H1 (cell line): ENCODE results near the gene RUFY2. TPM values are rescaled to one million over a fixed set of nuclear protein-coding genes. Genes with fewer than 3 reads are reported as not detected.

ENCODE experiments used
- CTCF ChIA-PET: fragments of 300-600 bp; sonication (Branson Sonifier 250); formaldehyde crosslinking; loops from one replicate; lab custom pipeline; 2021; ENCODE audit not compliant: partially characterized antibody; lab: Charles Lee
- POLR2A ChIA-PET: fragments of 300-600 bp; sonication (Branson Sonifier 250); formaldehyde crosslinking; loops from one replicate; lab custom pipeline; 2021; ENCODE audit warnings: inconsistent platforms; ENCODE audit not compliant: partially characterized antibody; lab: Charles Lee
- DNase-seq, 2 experiments: peaks; one replicate each; pipeline versions ENCODE4 v3.0.0 to v3.0.0-alpha.2; 2010 to 2022; ENCODE audit warnings: low spot score in 2 of 2, low read depth in 1 of 2, mixed read lengths in 1 of 2
- FAIRE-seq: peaks from 2 replicates; lab custom pipeline; 2011; peaks lifted over from hg19 to GRCh38; lab: Jason Lieb, UNC
- H2AFZ ChIP-seq: 2 replicates; pipeline ENCODE4 v1.8.1; 2012; ENCODE audit warnings: low read length, inconsistent platforms
- H2AK5ac ChIP-seq: 2 replicates; pipeline ENCODE4 v1.6.1; 2013; ENCODE audit warnings: low read depth, low read length
- H2BK120ac ChIP-seq: replicated peaks from 2 replicates; pipeline ENCODE3; 2013; ENCODE audit warnings: low read depth, low read length, inconsistent platforms
- H2BK12ac ChIP-seq: 2 replicates; pipeline ENCODE4 v1.6.1; 2013; ENCODE audit warnings: low read depth, low read length
- H2BK15ac ChIP-seq: 2 replicates; pipeline ENCODE4 v1.6.1; 2013; ENCODE audit warnings: low read length
- H2BK20ac ChIP-seq: 2 replicates; pipeline ENCODE4 v1.6.1; 2013; ENCODE audit warnings: low read length
- H2BK5ac ChIP-seq: 2 replicates; pipeline ENCODE4 v1.6.1; 2013; ENCODE audit warnings: low read depth, low read length
- H3K14ac ChIP-seq: 2 replicates; pipeline ENCODE4 v1.6.1; 2013; ENCODE audit warnings: inconsistent platforms; ENCODE audit not compliant: insufficient read length
- H3K18ac ChIP-seq: 2 replicates; pipeline ENCODE4 v1.6.1; 2013; ENCODE audit warnings: low read length; ENCODE audit errors: extremely low read depth
- H3K23ac ChIP-seq: 2 replicates; pipeline ENCODE4 v1.6.1; 2013; ENCODE audit warnings: inconsistent platforms; ENCODE audit not compliant: insufficient read length
- H3K23me2 ChIP-seq: 2 replicates; pipeline ENCODE4 v1.6.1; 2013; ENCODE audit warnings: low read depth, low read length
- H3K27ac ChIP-seq: 2 replicates; pipeline ENCODE4 v1.6.1; 2011; ENCODE audit warnings: low read depth, low read length, inconsistent platforms
- H3K27me3 ChIP-seq, 4 experiments: replicated peaks in 1 of 4; 1 replicate in 1 of 4; 2 replicates in 3 of 4; pipeline versions ENCODE4 v1.6.1 to v1.8.1; 2011 to 2013; ENCODE audit warnings: low read length in 3 of 4, mild to moderate bottlenecking in 3 of 4, inconsistent platforms in 2 of 4, mixed read lengths in 2 of 4, moderate library complexity in 1 of 4; ENCODE audit not compliant: control insufficient read depth in 3 of 4, insufficient read depth in 3 of 4; ENCODE audit errors: extremely low read depth in 1 of 4
- H3K36me3 ChIP-seq, 4 experiments: 2 replicates each; pipeline versions ENCODE4 v1.6.1 to v1.8.1; 2011 to 2013; ENCODE audit warnings: mild to moderate bottlenecking in 4 of 4, low read length in 3 of 4, moderate library complexity in 2 of 4, control low read depth in 1 of 4, inconsistent platforms in 1 of 4; ENCODE audit not compliant: insufficient read depth in 4 of 4, control insufficient read depth in 2 of 4
- H3K4ac ChIP-seq: replicated peaks from 2 replicates; pipeline ENCODE3; 2013; ENCODE audit warnings: low read length, low read depth, mixed read lengths, inconsistent platforms; ENCODE audit not compliant: insufficient read length
- H3K4me1 ChIP-seq, 4 experiments: replicated peaks in 1 of 4; 1 replicate in 1 of 4; 2 replicates in 3 of 4; pipeline versions ENCODE4 v1.6.1 to v1.8.1; 2011 to 2013; ENCODE audit warnings: low read length in 3 of 4, inconsistent platforms in 2 of 4, mixed read lengths in 1 of 4; ENCODE audit not compliant: insufficient read depth in 4 of 4, control insufficient read depth in 3 of 4
- H3K4me2 ChIP-seq, 2 experiments: 2 replicates each; pipeline versions ENCODE4 v1.6.1 to v1.8.1; 2011 to 2013; ENCODE audit warnings: low read depth in 2 of 2, low read length in 2 of 2, control low read depth in 1 of 2, inconsistent platforms in 1 of 2, mild to moderate bottlenecking in 1 of 2; ENCODE audit not compliant: insufficient read depth in 1 of 2
- H3K4me3 ChIP-seq, 4 experiments: fragments of 200-600, 300-600 bp in 1 of 4; sonication (generic), shearing (Covaris generic), sonication (Bioruptor Twin) in 1 of 4; 2 replicates each; pipeline versions ENCODE4 v1.5.1 to v1.8.1; 2011 to 2016; ENCODE audit warnings: low read length in 4 of 4, low read depth in 3 of 4, control low read depth in 2 of 4, inconsistent platforms in 2 of 4, mild to moderate bottlenecking in 2 of 4, mixed read lengths in 1 of 4, moderate library complexity in 1 of 4; ENCODE audit not compliant: insufficient read depth in 2 of 4; ENCODE audit errors: extremely low read depth in 1 of 4
- H3K56ac ChIP-seq: replicated peaks from 2 replicates; pipeline ENCODE3; 2013; ENCODE audit warnings: low read depth, mild to moderate bottlenecking, mixed read lengths, low read length, inconsistent platforms; ENCODE audit not compliant: insufficient read length
- H3K79me1 ChIP-seq: 2 replicates; pipeline ENCODE4 v1.6.1; 2013; ENCODE audit warnings: low read depth, low read length, control low read depth
- H3K79me2 ChIP-seq, 2 experiments: 2 replicates each; pipeline versions ENCODE4 v1.6.1 to v1.8.1; 2012 to 2013; ENCODE audit warnings: low read length in 2 of 2, mild to moderate bottlenecking in 2 of 2, inconsistent platforms in 1 of 2; ENCODE audit not compliant: insufficient read depth in 2 of 2, control insufficient read depth in 1 of 2
- H3K9ac ChIP-seq, 4 experiments: replicated peaks in 1 of 4; 1 replicate in 1 of 4; 2 replicates in 3 of 4; pipeline versions ENCODE4 v1.6.1 to v1.8.1; 2011 to 2013; ENCODE audit warnings: low read depth in 3 of 4, low read length in 3 of 4, control low read depth in 2 of 4, mild to moderate bottlenecking in 2 of 4, moderate library complexity in 2 of 4, inconsistent platforms in 1 of 4; ENCODE audit errors: extremely low read depth in 1 of 4
- H3K9me3 ChIP-seq, 2 experiments: 2 replicates each; pipeline versions ENCODE4 v1.6.1 to v1.8.1; 2012 to 2013; ENCODE audit warnings: mild to moderate bottlenecking in 2 of 2, moderate library complexity in 2 of 2, control low read depth in 1 of 2, inconsistent platforms in 1 of 2, low read depth in 1 of 2, low read length in 1 of 2, mixed read lengths in 1 of 2; ENCODE audit not compliant: insufficient read depth in 2 of 2
- H4K20me1 ChIP-seq, 2 experiments: replicated peaks in 1 of 2; 2 replicates each; pipeline versions ENCODE3 to v1.8.1; 2011 to 2013; ENCODE audit warnings: inconsistent platforms in 2 of 2, low read length in 2 of 2, mild to moderate bottlenecking in 1 of 2; ENCODE audit not compliant: insufficient read depth in 2 of 2, control insufficient read depth in 1 of 2
- H4K5ac ChIP-seq: 2 replicates; pipeline ENCODE4 v1.6.1; 2013; ENCODE audit warnings: low read length, low read depth, mixed read lengths, inconsistent platforms; ENCODE audit not compliant: insufficient read length
- H4K8ac ChIP-seq: 2 replicates; pipeline ENCODE4 v1.8.0; 2013; ENCODE audit warnings: mild to moderate bottlenecking, moderate library complexity, low read length, inconsistent platforms; ENCODE audit not compliant: insufficient read depth; ENCODE audit errors: extremely low read depth
- H4K91ac ChIP-seq: replicated peaks from 2 replicates; pipeline ENCODE3; 2013; ENCODE audit warnings: low read length, mixed read lengths, inconsistent platforms; ENCODE audit not compliant: insufficient read length
- GABPA ChIP-seq: IDR thresholded peaks from 2 replicates; pipeline ENCODE4 v1.6.1; 2011; ENCODE audit warnings: mild to moderate bottlenecking, low read length, moderate library complexity, borderline replicate concordance; ENCODE audit not compliant: insufficient read depth
- HDAC6 ChIP-seq: IDR thresholded peaks from one replicate; pipeline ENCODE4 v1.7.1; 2012; ENCODE audit warnings: low read depth, mild to moderate bottlenecking, inconsistent platforms, low read length, moderate library complexity
- NRF1 ChIP-seq: IDR thresholded peaks from 2 replicates; pipeline ENCODE4 v1.6.1; 2011; ENCODE audit warnings: mild to moderate bottlenecking, low read depth, low read length, improper control_type of control experiment
- PHF8 ChIP-seq: fragments of 200-600 bp; sonication (generic); conservative IDR thresholded peaks from 2 replicates; pipeline ENCODE4 v1.7.1; 2012; ENCODE audit warnings: low read depth, mild to moderate bottlenecking, inconsistent platforms, low read length, moderate library complexity
- POLR2A ChIP-seq, 2 experiments: IDR thresholded peaks; 1 replicate in 1 of 2; 2 replicates in 1 of 2; pipeline ENCODE4 v1.6.1; 2011; ENCODE audit warnings: low read depth in 2 of 2, low read length in 2 of 2, mild to moderate bottlenecking in 2 of 2; ENCODE audit errors: control extremely low read depth in 1 of 2
- POLR2AphosphoS5 ChIP-seq: IDR thresholded peaks from 2 replicates; pipeline ENCODE4 v1.6.1; 2011; ENCODE audit warnings: low read depth, low read length
- SP1 ChIP-seq: IDR thresholded peaks from 2 replicates; pipeline ENCODE4 v1.6.1; 2011; ENCODE audit warnings: low read depth, low read length
- WGBS, 2 experiments: shearing (Covaris generic) in 1 of 2; methylation state at CpG; one replicate each; pipeline versions ENCODE4 v1.1.6 to v1.1.7; 2013 to 2015; ENCODE audit warnings: low lambda C conversion rate in 2 of 2, mixed read lengths in 2 of 2, inconsistent platforms in 1 of 2, low coverage in 1 of 2, missing lambda C conversion rate in 1 of 2; ENCODE audit not compliant: insufficient replicate concordance in 2 of 2, insufficient coverage in 1 of 2, insufficient read length in 1 of 2; ENCODE audit errors: extremely low coverage in 1 of 2, missing lambda C conversion rate in 1 of 2; 5-methylcytosine and 5-hydroxymethylcytosine counted together
- polyA plus RNA-seq, 7 experiments: library from polyadenylated mRNA; depleted of rRNA in 3 of 7; stranded (reverse) in 5 of 7; unstranded in 2 of 7; fragments of >200 nt in 5 of 7; fragments of 200-250 nt in 2 of 7; gene quantifications; 1 replicate in 5 of 7; 2 replicates in 1 of 7; 4 replicates in 1 of 7; pipeline versions ENCODE4 v1.2.1 to v1.2.3, GENCODE V29; 2011 to 2013; ENCODE audit warnings: missing spikeins in 2 of 7, mixed read lengths in 2 of 7
- total RNA-seq: library from RNA; stranded (reverse); fragmentation: NEBNext Ultra II Directional; extraction: Animal tissue kit (Norgen Biotek cat#: 25700); gene quantifications from 2 replicates; pipeline ENCODE4 v1.2.1, GENCODE V29; 2021
- TF ChIP-seq, protein P1 (sequence below), 3 experiments: IDR thresholded peaks; 1 replicate in 2 of 3; 2 replicates in 1 of 3; pipeline versions ENCODE4 v1.5.1 to v1.6.1; 2011; ENCODE audit warnings: low read length in 3 of 3, mild to moderate bottlenecking in 3 of 3, inconsistent platforms in 2 of 3, low read depth in 1 of 3, moderate library complexity in 1 of 3; ENCODE audit not compliant: insufficient read depth in 1 of 3; ENCODE audit errors: control extremely low read depth in 1 of 3
- TF ChIP-seq, protein P2 (sequence below): IDR thresholded peaks from 2 replicates; pipeline ENCODE4 v1.6.1; 2012; ENCODE audit warnings: low read length, inconsistent platforms

RUFY2 gene
- total and polyA plus RNA-seq, 2 of the 8 experiments (the other 6 are each of a cell fraction or from before 2014, with no cell fraction given): 3.4 to 12.0 TPM

GRCh38 chr10:68346774-68347173, 60.3 kb downstream of the RUFY2 start:
- POLR2A ChIA-PET: interaction anchor here (0.7 to 11.0 kb wide), 4 partner anchors 8 to 33 kb away, joined by 3 to 141 read pairs (median 5); partner anchors contain the start of genes HNRNPH3 and PBLD
- no peak overlapping the region for H4K5ac ChIP-seq
- no peaks in the 10 kb centered on the region for H3K9me3 ChIP-seq
- H3K14ac ChIP-seq: no peak overlapping the region
- H3K9ac ChIP-seq: no peak overlapping the region
- H3K27me3 ChIP-seq: no peaks in the 10 kb centered on the region
- no peak overlapping the region for H4K8ac ChIP-seq
- H2BK20ac ChIP-seq: no peak overlapping the region
- H3K56ac ChIP-seq: no peak overlapping the region
- H4K20me1 ChIP-seq: peaks cover 0 to under 1% of the 10 kb centered on the region in 2 experiments
- H2AK5ac ChIP-seq: no peak overlapping the region
- peaks cover 7 to 42% (median 18%) of the 10 kb centered on the region in 4 experiments; a peak in 7 of 8 replicates for H3K36me3 ChIP-seq
- FAIRE-seq (no peak), DNase-seq (no peak)
- WGBS, 2 experiments: 95% methylated on average over 4 of the region's 4 CpGs; no CpG with 5 or more reads in 1 of the 2 experiments
- H3K79me1 ChIP-seq: no peaks in the 10 kb centered on the region
- TF ChIP-seq GABPA: no peak
- no peak for TF ChIP-seq POLR2AphosphoS5
- TF ChIP-seq PHF8: no peak
- TF ChIP-seq HDAC6: no peak
- no peak for TF ChIP-seq POLR2A (IDR thresholded peaks at IDR 0.05; ENCODE audit: control extremely low read depth in 1 of 2, low read depth in 2 of 2, low read length in 2 of 2)
- no peak for TF ChIP-seq SP1
- TF ChIP-seq NRF1: no peak
- TF ChIP-seq, protein P1, sequence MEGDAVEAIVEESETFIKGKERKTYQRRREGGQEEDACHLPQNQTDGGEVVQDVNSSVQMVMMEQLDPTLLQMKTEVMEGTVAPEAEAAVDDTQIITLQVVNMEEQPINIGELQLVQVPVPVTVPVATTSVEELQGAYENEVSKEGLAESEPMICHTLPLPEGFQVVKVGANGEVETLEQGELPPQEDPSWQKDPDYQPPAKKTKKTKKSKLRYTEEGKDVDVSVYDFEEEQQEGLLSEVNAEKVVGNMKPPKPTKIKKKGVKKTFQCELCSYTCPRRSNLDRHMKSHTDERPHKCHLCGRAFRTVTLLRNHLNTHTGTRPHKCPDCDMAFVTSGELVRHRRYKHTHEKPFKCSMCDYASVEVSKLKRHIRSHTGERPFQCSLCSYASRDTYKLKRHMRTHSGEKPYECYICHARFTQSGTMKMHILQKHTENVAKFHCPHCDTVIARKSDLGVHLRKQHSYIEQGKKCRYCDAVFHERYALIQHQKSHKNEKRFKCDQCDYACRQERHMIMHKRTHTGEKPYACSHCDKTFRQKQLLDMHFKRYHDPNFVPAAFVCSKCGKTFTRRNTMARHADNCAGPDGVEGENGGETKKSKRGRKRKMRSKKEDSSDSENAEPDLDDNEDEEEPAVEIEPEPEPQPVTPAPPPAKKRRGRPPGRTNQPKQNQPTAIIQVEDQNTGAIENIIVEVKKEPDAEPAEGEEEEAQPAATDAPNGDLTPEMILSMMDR (IDR thresholded peaks at IDR 0.05; ENCODE audit: control extremely low read depth in 1 of 3, insufficient read depth in 1 of 3, low read depth in 1 of 3, low read length in 3 of 3): no peak
- TF ChIP-seq, protein P2, sequence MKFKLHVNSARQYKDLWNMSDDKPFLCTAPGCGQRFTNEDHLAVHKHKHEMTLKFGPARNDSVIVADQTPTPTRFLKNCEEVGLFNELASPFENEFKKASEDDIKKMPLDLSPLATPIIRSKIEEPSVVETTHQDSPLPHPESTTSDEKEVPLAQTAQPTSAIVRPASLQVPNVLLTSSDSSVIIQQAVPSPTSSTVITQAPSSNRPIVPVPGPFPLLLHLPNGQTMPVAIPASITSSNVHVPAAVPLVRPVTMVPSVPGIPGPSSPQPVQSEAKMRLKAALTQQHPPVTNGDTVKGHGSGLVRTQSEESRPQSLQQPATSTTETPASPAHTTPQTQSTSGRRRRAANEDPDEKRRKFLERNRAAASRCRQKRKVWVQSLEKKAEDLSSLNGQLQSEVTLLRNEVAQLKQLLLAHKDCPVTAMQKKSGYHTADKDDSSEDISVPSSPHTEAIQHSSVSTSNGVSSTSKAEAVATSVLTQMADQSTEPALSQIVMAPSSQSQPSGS: no peak
- TF ChIP-seq, all 59 proteins: peak for 0
- Histone ChIP-seq H2AFZ (no peak overlapping the region), H3K18ac (no peak overlapping the region), H2BK12ac (no peak overlapping the region), H3K27ac (no peak overlapping the region), H3K4ac (no peak overlapping the region), H3K4me1 (peaks cover 0 to 2% (median 0%) of the 10 kb centered on the region in 4 experiments; a peak in 1 of 7 replicates), H3K79me2 (no peaks in the 10 kb centered on the region), H2BK120ac (no peak overlapping the region), H3K23me2 (no peaks in the 10 kb centered on the region), H2BK15ac (no peak overlapping the region), H3K23ac (no peak overlapping the region), H3K4me3 (no peak overlapping the region), H3K4me2 (no peak overlapping the region), H2BK5ac (no peak overlapping the region), H4K91ac (no peak overlapping the region)
- CTCF ChIA-PET: interaction anchor here (0.6 to 2.3 kb wide), 8 partner anchors 7 to 462 kb away, joined by 3 to 21 read pairs (median 4); no protein-coding TSS in a partner anchor
